Endothelial cell of umbilical vein (primary cell): ENCODE measurements around the gene METTL6. TPM values are rescaled to one million over a fixed set of nuclear protein-coding genes. Genes with fewer than 3 reads are reported as not detected.

Source experiments
- BruUV-seq: library from RNA; stranded (reverse); fragments of 400-500 nt; replicated peaks from 2 replicates; lab custom pipeline; 2021; lab: Mats Ljungman, UMichigan
- CTCF ChIA-PET: fragments of 300-600, 350-600 bp; sonication (Branson Sonifier 250); formaldehyde crosslinking; loops from one replicate; lab custom pipeline; 2021; ENCODE audit warnings: antibody characterized with exemption, inconsistent platforms; lab: Charles Lee
- POLR2A ChIA-PET: fragments of 300-600, 350-600 bp; sonication (Branson Sonifier 250); formaldehyde crosslinking; loops from one replicate; lab custom pipeline; 2021; ENCODE audit warnings: antibody characterized with exemption, inconsistent platforms; lab: Charles Lee
- DNase-seq: peaks from one replicate; pipeline ENCODE4 v3.0.0-alpha.2; 2011; ENCODE audit warnings: low read depth, low spot score
- FAIRE-seq: peaks from 2 replicates; lab custom pipeline; 2011; peaks lifted over from hg19 to GRCh38; lab: Jason Lieb, UNC
- H2AFZ ChIP-seq: 2 replicates; pipeline ENCODE4 v1.6.0; 2012; ENCODE audit warnings: low read depth, low read length, control low read depth, inconsistent platforms
- H3K27ac ChIP-seq: 2 replicates; pipeline ENCODE4 v1.5.1; 2011; ENCODE audit warnings: low read depth, mild to moderate bottlenecking, control low read depth, low read length, moderate library complexity; ENCODE audit not compliant: insufficient read depth
- H3K27me3 ChIP-seq, 2 experiments: 2 replicates each; pipeline versions ENCODE4 v1.6.0 to v1.6.1; 2011; ENCODE audit warnings: low read length in 2 of 2, mixed read lengths in 1 of 2; ENCODE audit not compliant: control insufficient read depth in 2 of 2, insufficient read depth in 2 of 2
- H3K36me3 ChIP-seq, 2 experiments: 2 replicates in 1 of 2; 3 replicates in 1 of 2; pipeline ENCODE4 v1.5.1; 2011; ENCODE audit warnings: low read length in 2 of 2, mild to moderate bottlenecking in 1 of 2, moderate library complexity in 1 of 2; ENCODE audit not compliant: control insufficient read depth in 2 of 2, insufficient read depth in 2 of 2; ENCODE audit errors: extremely low read depth in 1 of 2
- H3K4me1 ChIP-seq: 3 replicates; pipeline ENCODE4 v1.5.1; 2011; ENCODE audit warnings: mild to moderate bottlenecking, low read length; ENCODE audit not compliant: control insufficient read depth, insufficient read depth; ENCODE audit errors: extremely low read depth
- H3K4me2 ChIP-seq: 2 replicates; pipeline ENCODE4 v1.6.1; 2011; ENCODE audit warnings: low read length, control low read depth, mixed read lengths; ENCODE audit not compliant: insufficient read depth
- H3K4me3 ChIP-seq, 3 experiments: fragments of 200-600 bp in 1 of 3; sonication (generic), shearing (Covaris generic) in 1 of 3; replicated peaks in 1 of 3; 2 replicates each; pipeline ENCODE4 v1.5.1; 2011 to 2016; ENCODE audit warnings: control low read depth in 3 of 3, low read length in 3 of 3, mild to moderate bottlenecking in 2 of 3, inconsistent platforms in 1 of 3, low read depth in 1 of 3, moderate library complexity in 1 of 3; ENCODE audit not compliant: insufficient read depth in 1 of 3
- H3K79me2 ChIP-seq: 2 replicates; pipeline ENCODE4 v1.6.0; 2012; ENCODE audit warnings: low read length, inconsistent platforms; ENCODE audit not compliant: control insufficient read depth, insufficient read depth
- H3K9ac ChIP-seq: replicated peaks from 2 replicates; pipeline ENCODE3; 2011; ENCODE audit warnings: low read length, control low read depth; ENCODE audit not compliant: insufficient read depth; ENCODE audit errors: extremely low read depth
- H3K9me1 ChIP-seq: replicated peaks from 3 replicates; pipeline ENCODE4 v1.6.0; 2011; ENCODE audit warnings: mild to moderate bottlenecking, low read length; ENCODE audit not compliant: control insufficient read depth, insufficient read depth; ENCODE audit errors: extremely low read depth
- H3K9me3 ChIP-seq: replicated peaks from 2 replicates; pipeline ENCODE4 v1.5.1; 2012; ENCODE audit warnings: low read length, inconsistent platforms; ENCODE audit not compliant: control insufficient read depth, insufficient read depth
- H4K20me1 ChIP-seq: replicated peaks from 2 replicates; pipeline ENCODE3; 2011; ENCODE audit warnings: mild to moderate bottlenecking, low read length; ENCODE audit not compliant: control insufficient read depth, insufficient read depth; ENCODE audit errors: extremely low read depth
- CTCF ChIP-seq, 2 donors: IDR thresholded peaks; 1 replicate in 1 of 2; 2 replicates in 1 of 2; pipeline ENCODE4 v1.5.1; 2011; ENCODE audit warnings: low read length in 2 of 2, mild to moderate bottlenecking in 2 of 2, moderate library complexity in 2 of 2, control low read depth in 1 of 2, inconsistent platforms in 1 of 2, low read depth in 1 of 2; ENCODE audit not compliant: insufficient read depth in 1 of 2; ENCODE audit errors: extremely low read depth in 1 of 2
- EZH2 ChIP-seq: IDR thresholded peaks from 2 replicates; pipeline ENCODE4 v1.6.1; 2012; ENCODE audit warnings: borderline replicate concordance, low read depth, mild to moderate bottlenecking, moderate library complexity, low read length, inconsistent platforms; ENCODE audit not compliant: severe bottlenecking
- FOS ChIP-seq: IDR thresholded peaks from 2 replicates; pipeline ENCODE4 v1.6.1; 2011; ENCODE audit warnings: mild to moderate bottlenecking, low read length, moderate library complexity, borderline replicate concordance; ENCODE audit not compliant: insufficient read depth
- GATA2 ChIP-seq: IDR thresholded peaks from 2 replicates; pipeline ENCODE4 v1.7.0; 2011; ENCODE audit warnings: low read depth, mild to moderate bottlenecking, moderate library complexity, mixed read lengths, low read length; ENCODE audit not compliant: insufficient read length, insufficient read depth
- JUN ChIP-seq: IDR thresholded peaks from 2 replicates; pipeline ENCODE4 v1.6.1; 2011; ENCODE audit warnings: borderline replicate concordance, low read depth; ENCODE audit not compliant: insufficient read length, insufficient read depth
- MAX ChIP-seq: IDR thresholded peaks from 2 replicates; pipeline ENCODE4 v1.6.1; 2011; ENCODE audit not compliant: insufficient read depth, insufficient read length
- MYC ChIP-seq: IDR thresholded peaks from one replicate; pipeline ENCODE4 v1.6.1; 2011; ENCODE audit warnings: mild to moderate bottlenecking, low read depth, low read length
- POLR2A ChIP-seq: IDR thresholded peaks from 2 replicates; pipeline ENCODE4 v1.6.1; 2012; ENCODE audit warnings: low read depth, mild to moderate bottlenecking, control low read depth, low read length
- POLR2AphosphoS5 ChIP-seq: IDR thresholded peaks from 2 replicates; pipeline ENCODE4 v1.6.1; 2012; ENCODE audit warnings: low read depth, mild to moderate bottlenecking, control low read depth, low read length, moderate library complexity; ENCODE audit not compliant: insufficient read depth
- dilution Hi-C: fragments of 300-500 bp; cut with MboI; formaldehyde crosslinking; loops from one replicate; pipeline ENCODE4 v1.15.0; 2019; ENCODE audit warnings: low sequenced_read_pairs; ENCODE audit not compliant: extremely low pct_ligation_motif_present
- intact Hi-C: fragments of 100-400 bp; cut with micrococcal nuclease; formaldehyde crosslinking; loops from one replicate; pipeline ENCODE4 v1.10.0; 2022
- polyA plus RNA-seq, 4 experiments: library from polyadenylated mRNA; depleted of rRNA in 3 of 4; stranded (reverse) in 3 of 4; unstranded in 1 of 4; fragments of >200 nt; gene quantifications; 2 replicates each; pipeline versions ENCODE4 v1.2.1 to v1.2.3, GENCODE V29; 2011 to 2012; ENCODE audit warnings: missing spikeins in 1 of 4
- total RNA-seq: library from RNA; stranded (reverse); gene quantifications from 2 replicates; pipeline ENCODE4 v1.2.3, GENCODE V29; 2021

METTL6 gene
- total and polyA plus RNA-seq, 2 donors (not counting 3 experiments of a cell fraction or from before 2014, with no cell fraction given): 12.7 to 19.5 TPM

DNA sequence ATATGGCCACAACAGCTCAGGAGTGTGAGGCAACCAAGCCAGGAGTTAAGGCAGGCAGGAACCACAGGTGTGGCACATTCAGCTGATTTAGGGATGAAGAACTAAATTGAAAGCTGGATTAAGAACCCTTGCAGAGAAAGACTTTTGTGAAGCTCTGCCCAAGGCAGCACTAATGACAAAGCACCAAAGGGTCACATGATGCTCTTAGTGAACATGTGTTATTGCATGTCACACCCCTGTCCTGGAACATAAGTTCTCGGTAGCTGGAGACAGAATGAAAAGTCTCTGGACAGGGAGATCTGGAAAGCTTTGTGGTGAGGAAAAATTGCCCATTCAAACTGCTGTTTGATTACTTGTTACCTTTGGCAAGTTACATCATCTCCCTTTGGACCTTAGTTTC is 3.3 kb upstream of the METTL6 start:
- CTCF ChIA-PET: interaction anchor here (1.0 to 2.2 kb wide), 2 partner anchors 13 to 25 kb away, joined by 3 to 8 read pairs; no protein-coding TSS in a partner anchor
- intact Hi-C loops: no loop called here

DNA sequence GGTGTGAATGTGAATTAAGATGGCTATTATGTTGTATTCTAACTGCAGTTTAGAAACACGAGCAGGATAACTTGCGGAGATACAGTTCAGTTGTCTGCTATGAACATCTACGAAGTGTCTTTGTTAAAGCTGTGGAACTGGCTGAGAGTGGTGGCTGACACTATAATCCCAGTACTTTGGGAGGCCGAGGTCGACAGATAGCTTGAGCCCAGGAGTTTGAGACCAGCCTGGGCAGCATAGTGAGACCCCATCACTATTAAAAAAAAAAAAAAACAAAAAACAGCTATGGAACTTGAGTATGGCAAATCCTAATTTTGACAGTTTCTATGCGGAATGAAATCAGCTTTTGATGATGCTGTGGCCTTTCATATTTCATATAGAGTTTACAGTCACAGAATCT is 1.7 kb upstream of the METTL6 start:
- no peak overlapping the region for H3K27ac ChIP-seq
- TF ChIP-seq EZH2 (no peak), POLR2AphosphoS5 (no peak), MYC (no peak), MAX (no peak), FOS (no peak), POLR2A (no peak), GATA2 (no peak), CTCF (IDR thresholded peaks at IDR 0.05; ENCODE audit: extremely low read depth in 1 of 2, insufficient read depth in 1 of 2, low read depth in 1 of 2, low read length in 2 of 2) (no peak), JUN (no peak)
- H3K4me2 ChIP-seq: peak overlapping the region; percentile 95
- H3K27me3 ChIP-seq: no peaks in the 10 kb centered on the region
- POLR2A ChIA-PET: no interaction called here
- H3K9me1 ChIP-seq: no peaks in the 10 kb centered on the region
- peaks cover 3 to 5% of the 10 kb centered on the region in 2 experiments for H3K36me3 ChIP-seq
- FAIRE-seq: peak; percentile 56
- H3K9me3 ChIP-seq: no peaks in the 10 kb centered on the region
- intact Hi-C loops (loop anchor here (5.0 kb wide), 1 partner anchor 383 kb away; no protein-coding TSS in a partner anchor), dilution Hi-C loops (no loop called here)
- H4K20me1 ChIP-seq: no peaks in the 10 kb centered on the region
- no peak overlapping the region for H3K9ac ChIP-seq
- H3K79me2 ChIP-seq: peaks cover 47% of the 10 kb centered on the region
- peak overlapping the region in 1 of 3 experiments; percentile 86 for H3K4me3 ChIP-seq
- H2AFZ ChIP-seq: no peak overlapping the region
- CTCF ChIA-PET: interaction anchor here (1.0 to 2.2 kb wide), 2 partner anchors 24 to 161 kb away, joined by 3 to 8 read pairs; no protein-coding TSS in a partner anchor
- DNase-seq: no peak
- BruUV-seq: no TSS peak
- peaks cover 17% of the 10 kb centered on the region for H3K4me1 ChIP-seq

More for the DNA sequence above, 3.3 kb upstream of the METTL6 start:
- Histone ChIP-seq H3K9me1 (no peaks in the 10 kb centered on the region), H3K4me1 (peaks cover 17% of the 10 kb centered on the region), H3K4me2 (no peak overlapping the region), H3K79me2 (peaks cover 47% of the 10 kb centered on the region), H3K4me3 (no peak overlapping the region), H3K27ac (no peak overlapping the region), H4K20me1 (no peaks in the 10 kb centered on the region), H3K27me3 (no peaks in the 10 kb centered on the region), H3K9ac (no peak overlapping the region), H3K36me3 (peaks cover 10 to 13% of the 10 kb centered on the region in 2 experiments), H3K9me3 (no peaks in the 10 kb centered on the region), H2AFZ (no peak overlapping the region)
- FAIRE-seq (no peak), DNase-seq (no peak)
- POLR2A ChIA-PET: no interaction called here
- BruUV-seq: no TSS peak
- dilution Hi-C loops: no loop called here
- no peak for TF ChIP-seq FOS
- no peak for TF ChIP-seq MAX
- TF ChIP-seq EZH2: no peak
- TF ChIP-seq POLR2A: no peak
